ENCODE results near the gene TGM2.

Gene TGM2

DNA sequence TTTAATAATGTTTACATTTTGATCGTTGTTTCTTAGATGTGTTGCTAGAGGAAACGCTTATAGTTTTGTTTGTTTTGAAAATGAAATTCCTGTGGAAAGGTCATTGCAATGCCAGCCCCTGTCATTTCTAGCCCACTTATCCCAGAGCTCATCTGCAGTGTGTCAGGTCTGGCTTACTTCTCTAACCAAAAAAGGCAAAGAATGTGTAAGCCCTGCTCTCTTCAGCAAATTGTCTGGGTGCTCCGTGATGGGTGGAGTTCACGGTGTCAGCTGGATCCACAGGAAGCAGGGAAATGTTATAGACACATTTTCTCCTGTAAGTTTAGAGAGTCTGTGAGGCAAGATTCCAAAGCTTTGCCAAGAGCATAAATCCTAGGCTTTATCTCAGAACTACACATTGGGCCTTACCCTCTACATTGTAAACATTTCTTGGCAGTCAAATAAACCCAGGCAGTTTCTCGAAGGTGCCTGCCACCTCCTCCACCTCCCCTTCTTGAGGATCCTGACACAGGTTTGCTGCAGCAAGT, 80.6 kb downstream of the TGM2 start:
- DNase-seq, result no peak

GRCh38 chr20:38083338-38084048, 81.6 kb downstream of the TGM2 start:
- no peak for DNase-seq

DNA sequence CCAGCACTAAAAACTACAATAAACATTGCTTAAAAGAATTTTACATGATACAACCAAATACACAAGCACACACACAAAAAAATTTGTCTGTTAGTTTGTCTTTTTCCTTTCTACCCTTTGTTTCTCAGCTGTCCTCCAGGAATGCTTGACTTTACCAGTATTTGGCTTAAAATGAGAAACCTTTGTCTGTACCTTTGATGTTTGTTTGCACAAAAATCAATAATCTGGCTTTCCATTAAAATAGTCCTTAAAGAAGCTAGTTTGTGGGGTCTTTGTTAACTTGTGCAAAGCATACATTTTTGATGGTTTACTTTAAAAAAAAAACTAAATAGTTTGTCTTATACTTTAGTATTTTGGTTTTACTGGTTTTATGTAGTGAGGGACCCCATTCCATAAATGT, 82.2 kb downstream of the TGM2 start:
- DNase-seq, result no peak

- no peak for DNase-seq
Observed at GRCh38 chr20:38081575-38081974, 83.5 kb downstream of the TGM2 start.

GRCh38 chr20:38079353-38079752, 85.7 kb downstream of the TGM2 start:
- DNase-seq, result no peak

DNA sequence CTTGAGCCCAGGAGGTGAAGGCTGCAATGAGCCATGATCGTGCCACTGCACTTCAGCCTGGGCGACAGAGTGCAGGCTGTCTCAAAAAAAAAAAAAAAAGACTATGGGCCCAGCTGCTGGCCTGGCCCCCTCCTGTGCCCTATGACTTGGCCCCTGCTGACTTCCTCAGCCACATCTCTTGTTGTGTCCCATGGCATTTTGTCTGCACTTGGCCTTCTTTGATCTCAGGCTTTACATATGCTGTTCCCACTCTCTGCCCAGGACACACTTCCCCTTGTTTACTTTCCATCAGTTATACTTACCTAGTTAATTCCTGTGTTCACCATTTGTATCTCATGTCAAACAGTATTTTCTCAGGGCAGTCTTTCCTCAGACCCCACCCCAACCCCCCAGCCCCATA, 87.0 kb downstream of the TGM2 start:
- no peak for DNase-seq

All from KG1 (cell line).